OCI-LY7 (cell line): ENCODE results near the gene PHACTR3.

ENCODE experiments used
- EZH2phosphoT487 ChIP-seq: fragments of 200-600 bp; sonication (generic); IDR thresholded peaks from 2 replicates; pipeline ENCODE4 v1.6.1; 2018; ENCODE audit warnings: low read depth, borderline replicate concordance, mild to moderate bottlenecking, mixed run types, antibody characterized with exemption, low read length, moderate library complexity, mixed read lengths
- TF ChIP-seq, protein P1 (sequence below): fragments of 200-600 bp; sonication (generic); conservative IDR thresholded peaks from 2 replicates; pipeline ENCODE4 v1.5.1; 2014; ENCODE audit warnings: mild to moderate bottlenecking, antibody characterized with exemption, low read length, moderate library complexity, mixed read lengths

DNA sequence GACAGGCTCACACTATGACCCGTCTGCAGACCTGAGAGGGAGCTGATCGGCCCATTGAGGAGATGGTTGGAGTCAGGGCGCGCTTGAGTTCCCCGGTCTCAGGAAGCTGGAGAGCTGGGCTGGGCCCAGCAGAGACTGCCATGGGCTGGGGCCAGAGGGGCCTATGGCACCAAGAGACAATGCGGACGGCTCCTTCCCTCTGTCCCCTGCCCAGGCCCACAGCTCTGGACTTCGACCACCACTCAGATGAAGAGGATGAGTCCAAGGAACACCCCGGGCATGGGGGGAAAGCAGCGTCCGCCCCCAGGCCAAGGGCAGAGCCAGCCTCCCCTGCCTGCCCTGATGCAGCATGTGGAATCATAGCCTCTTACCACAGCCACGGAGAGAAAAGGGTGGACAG lies 40.2 kb upstream of the PHACTR3 start:
- TF ChIP-seq, protein P1, sequence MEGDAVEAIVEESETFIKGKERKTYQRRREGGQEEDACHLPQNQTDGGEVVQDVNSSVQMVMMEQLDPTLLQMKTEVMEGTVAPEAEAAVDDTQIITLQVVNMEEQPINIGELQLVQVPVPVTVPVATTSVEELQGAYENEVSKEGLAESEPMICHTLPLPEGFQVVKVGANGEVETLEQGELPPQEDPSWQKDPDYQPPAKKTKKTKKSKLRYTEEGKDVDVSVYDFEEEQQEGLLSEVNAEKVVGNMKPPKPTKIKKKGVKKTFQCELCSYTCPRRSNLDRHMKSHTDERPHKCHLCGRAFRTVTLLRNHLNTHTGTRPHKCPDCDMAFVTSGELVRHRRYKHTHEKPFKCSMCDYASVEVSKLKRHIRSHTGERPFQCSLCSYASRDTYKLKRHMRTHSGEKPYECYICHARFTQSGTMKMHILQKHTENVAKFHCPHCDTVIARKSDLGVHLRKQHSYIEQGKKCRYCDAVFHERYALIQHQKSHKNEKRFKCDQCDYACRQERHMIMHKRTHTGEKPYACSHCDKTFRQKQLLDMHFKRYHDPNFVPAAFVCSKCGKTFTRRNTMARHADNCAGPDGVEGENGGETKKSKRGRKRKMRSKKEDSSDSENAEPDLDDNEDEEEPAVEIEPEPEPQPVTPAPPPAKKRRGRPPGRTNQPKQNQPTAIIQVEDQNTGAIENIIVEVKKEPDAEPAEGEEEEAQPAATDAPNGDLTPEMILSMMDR: no peak
- no peak for TF ChIP-seq EZH2phosphoT487
